ENCODE results near the gene IKZF4.
"Not testable (repeated sequence)": the region's sequence is repeated elsewhere in the genome, so short reads cannot be mapped to it uniquely, and the experiment has no call there.

The IKZF4 gene

DNA sequence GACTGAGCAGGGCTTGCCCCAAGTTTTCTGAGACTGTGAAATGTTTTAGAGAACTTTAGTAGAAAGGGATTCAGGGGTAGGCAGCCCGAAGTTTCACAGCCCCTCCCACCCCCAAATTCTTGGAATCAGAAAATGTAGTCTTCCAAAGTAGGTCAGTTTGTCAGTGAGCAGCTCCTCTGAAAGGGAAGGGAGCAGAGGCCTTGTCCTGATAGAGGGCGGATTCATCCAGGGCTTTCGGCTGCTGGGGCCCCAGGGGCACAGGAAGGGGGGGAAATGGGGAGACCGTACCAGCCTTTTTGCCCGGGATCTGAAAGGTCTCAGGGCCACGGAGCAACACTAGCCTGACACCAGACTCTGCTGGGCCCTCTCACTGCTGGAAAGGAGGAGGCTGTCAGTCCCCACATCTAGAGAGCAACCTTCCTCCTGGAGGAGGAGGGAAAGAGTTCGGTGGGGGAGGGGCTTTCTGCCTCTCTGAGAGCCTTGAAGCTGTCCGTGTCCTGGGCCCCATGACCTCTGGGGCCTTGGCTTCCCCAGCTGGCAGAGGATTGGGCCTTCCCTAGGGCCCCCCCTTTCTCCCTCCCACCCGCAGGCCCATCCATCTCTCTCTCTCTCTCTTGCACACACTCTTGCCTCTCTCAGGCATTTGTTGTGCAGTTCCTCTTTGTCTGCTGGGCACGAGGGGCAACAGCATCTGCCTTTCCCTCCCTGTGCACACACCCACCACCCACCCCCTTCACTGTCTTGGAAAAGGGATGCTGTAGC lies at the start of gene IKZF4:
Gene IKZF4 (plus strand): TSS at position 621 of the 762 bp plus-strand sequence. CDS start 451 bp downstream, outside the sequence.
- peak; percentile 49 for DNase-seq (ENCODE audit: low spot score)

DNA sequence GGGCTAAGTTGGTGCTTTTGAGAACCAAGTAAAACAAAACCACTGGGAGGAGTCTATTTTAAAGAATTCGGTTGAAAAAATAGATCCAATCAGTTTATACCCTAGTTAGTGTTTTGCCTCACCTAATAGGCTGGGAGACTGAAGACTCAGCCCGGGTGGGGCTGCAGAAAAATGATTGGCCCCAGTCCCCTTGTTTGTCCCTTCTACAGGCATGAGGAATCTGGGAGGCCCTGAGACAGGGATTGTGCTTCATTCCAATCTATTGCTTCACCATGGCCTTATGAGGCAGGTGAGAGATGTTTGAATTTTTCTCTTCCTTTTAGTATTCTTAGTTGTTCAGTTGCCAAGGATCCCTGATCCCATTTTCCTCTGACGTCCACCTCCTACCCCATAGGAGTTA lies 48.8 kb upstream of the IKZF4 start:
- peak; percentile 21 for DNase-seq (ENCODE audit: low spot score)

DNA sequence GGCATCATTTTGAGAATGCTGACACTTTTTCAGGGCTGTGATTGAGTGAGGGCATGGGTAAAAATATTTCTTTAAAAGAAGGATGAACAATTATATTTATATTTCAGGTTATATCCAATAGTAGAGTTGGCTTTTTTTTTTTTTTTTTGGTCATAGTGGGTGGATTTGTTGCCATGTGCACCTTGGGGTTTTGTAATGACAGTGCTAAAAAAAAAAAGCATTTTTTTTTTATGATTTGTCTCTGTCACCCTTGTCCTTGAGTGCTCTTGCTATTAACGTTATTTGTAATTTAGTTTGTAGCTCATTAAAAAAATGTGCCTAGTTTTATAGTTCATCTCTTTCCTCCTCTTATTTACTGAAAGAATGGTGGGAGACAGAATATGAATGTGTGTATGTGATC lies 48.4 kb upstream of the IKZF4 start:
- no peak for DNase-seq (ENCODE audit: low spot score)

DNA sequence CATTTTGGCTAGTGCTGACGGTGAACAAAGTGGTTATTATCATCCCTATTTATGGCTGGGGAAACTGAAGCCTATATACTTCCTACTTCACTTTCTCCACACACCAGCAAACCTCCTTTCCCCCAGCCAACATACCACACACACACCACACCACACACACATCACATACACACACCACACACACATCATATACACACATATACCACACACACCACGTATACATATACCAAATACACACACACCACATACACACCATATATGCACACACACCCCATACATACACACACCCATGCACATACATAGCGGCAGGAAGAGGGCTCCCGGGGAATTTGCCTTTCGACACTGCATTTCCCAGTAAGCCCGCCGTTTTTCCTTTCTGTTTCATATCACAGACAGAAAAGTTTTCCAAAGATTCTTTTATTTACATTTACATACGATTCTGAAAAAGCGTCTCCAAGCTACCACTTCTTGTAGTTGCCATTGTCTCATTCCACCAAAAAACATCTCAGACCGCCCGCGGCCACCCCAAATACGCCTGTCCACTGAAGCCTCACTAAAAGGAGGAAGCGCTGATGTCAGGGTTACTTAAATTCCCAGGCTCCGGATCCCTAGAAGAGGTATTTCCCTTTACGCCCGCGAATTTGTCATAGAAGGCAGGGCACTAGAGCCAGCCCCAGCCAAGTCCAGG lies 47.8 kb upstream of the IKZF4 start:
- DNase-seq (ENCODE audit: low spot score) = no peak

DNA sequence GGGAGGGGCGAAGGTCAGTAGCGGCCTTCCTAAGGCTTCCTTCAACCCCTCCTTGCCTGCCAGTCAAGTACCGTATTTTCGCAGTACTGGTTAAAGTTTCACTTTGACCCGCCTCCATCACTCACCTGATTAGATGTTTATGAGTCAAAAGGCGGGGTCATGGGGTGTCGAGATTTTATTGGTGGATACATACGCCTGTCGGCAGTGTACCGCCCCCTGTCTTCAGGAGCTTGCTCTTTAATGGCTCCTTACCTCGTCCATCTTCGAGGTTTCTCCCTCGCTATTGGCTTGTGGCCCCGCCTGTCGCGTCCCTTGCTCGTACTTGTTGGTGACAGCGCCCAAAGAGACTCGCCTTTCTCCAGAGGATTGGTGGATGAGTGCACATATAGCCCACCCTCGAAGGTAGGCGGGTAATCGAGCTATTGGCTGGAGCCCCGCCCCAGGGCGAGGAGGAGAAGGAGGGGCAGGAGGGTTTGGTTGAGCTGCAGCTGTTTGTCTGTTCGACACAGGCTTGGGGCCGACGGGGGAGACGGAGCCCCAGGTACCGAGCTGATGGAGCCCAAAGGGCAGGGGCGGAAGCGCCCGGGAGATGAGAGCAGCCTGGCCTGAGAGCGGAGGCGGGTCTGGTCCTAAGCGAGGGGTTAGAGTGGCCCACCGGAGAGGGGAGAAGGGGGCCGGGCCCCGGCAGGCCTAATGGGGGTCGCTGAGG lies 47.1 kb upstream of the IKZF4 start, which contains the start of gene RAB5B:
Gene RAB5B (plus strand): TSS at position 480 of the 709 bp plus-strand sequence. CDS start 12,883 bp downstream, outside the sequence.
- peak; percentile 100 for DNase-seq (ENCODE audit: low spot score)

DNA sequence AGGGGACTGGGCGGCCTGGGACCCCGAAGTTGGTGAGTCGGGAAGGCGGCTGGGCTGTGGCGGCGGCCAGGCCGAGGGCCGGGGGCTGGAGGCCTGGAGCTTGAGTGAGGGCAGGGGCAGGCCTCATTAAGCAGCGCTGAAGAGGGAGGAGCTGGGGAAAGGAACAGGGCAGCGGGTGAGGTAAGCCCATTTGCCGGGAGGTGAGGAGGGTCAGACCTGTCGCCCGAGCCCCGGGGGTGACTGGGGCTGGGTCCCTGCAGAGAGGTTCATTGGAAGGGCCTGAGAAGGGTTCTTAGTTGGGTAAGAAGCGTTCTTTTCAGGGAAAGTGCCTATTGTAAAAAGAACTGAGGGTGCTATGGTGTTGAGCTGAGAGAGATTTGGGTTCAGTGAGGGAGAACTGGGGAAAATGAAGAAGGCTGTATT lies 46.5 kb upstream of the IKZF4 start:
- DNase-seq (ENCODE audit: low spot score) = peak; percentile 44

DNA sequence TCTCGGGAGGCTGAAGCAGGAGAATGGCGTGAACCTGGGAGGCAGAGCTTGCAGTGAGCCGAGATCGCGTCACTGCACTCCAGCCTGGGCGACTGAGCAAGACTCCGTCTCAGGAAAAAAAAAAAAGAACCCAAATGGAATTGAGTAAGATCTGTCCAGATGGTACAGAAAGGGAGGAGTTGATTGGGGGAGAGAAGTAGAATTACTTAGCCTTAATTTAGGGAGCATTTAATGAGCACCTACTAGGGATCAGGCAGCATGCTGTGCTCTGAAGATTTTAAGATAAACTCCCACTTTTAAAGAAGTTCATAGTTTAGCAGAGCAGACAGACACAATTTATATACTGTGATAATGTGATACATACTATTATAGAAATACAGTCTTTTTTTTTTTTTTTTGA lies 42.5 kb upstream of the IKZF4 start:
- no peak for DNase-seq (ENCODE audit: low spot score)

DNA sequence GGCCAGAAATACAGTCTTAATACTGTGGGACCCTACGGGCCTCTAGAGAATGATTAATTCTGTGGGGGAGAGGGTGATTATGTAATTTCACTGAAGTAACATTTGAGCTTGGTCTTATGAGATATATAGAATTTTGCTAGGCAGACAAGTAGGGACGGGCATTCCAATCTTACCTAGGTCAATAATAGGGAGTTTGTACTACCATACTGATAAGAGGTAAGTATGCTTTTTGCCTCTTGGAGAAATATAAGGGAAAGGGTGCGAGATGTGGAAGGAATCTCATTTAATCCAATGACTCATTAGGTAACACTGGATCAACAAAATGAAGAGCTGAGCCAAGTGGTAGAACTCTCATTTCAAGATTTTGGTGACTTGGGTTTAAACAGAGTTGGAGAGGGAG lies 41.8 kb upstream of the IKZF4 start:
- no peak for DNase-seq (ENCODE audit: low spot score)

DNA sequence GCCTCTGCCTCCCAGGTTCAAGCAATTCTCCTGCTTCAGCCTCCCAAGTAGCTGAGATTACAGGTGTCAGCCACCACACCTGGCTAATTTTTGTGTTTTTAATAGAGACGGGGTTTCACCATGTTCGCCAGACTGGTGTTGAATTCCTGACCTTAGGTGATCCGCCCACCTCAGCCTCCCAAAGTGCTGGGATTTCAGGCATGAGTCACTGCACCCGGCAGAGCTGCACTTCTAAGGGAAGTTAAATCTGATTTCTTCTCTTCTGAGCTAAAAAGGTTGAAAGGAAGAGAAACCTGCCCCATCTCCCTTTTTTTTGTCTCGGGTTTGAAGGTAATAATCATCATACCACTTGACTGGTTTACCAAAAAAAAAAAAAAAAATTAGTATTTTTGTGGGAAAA lies 39.0 kb upstream of the IKZF4 start:
- not testable (repeated sequence) for DNase-seq (ENCODE audit: low spot score)

DNA sequence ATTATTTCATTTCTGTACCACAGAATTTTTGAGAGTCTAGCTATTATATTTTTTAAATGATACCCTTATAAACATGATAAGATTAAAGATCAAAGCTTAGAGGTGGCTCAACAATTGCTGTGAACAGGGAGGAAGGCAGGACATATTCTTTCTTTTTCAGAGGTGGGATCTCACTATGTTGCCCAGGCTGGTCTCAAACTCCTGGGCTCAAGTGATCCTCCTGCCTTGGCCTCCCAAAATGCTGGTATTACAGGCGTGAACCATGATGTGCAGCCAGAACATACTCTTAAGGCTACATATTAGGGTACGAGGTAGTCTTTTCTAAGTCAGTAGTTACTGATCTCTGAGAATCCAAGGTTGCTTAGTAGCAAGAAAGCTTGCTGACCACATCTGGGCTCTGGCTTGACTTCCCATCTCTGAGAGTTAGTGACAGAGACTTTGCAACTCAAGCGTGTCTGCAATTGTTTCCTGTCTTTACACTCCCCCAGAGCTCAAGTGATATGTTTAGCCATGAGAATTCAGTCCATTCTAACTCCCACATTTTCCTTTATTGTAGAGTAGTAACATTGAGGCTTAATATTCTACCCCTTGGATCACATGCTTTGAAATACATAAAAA lies 38.4 kb upstream of the IKZF4 start:
- no peak for DNase-seq (ENCODE audit: low spot score)

DNA sequence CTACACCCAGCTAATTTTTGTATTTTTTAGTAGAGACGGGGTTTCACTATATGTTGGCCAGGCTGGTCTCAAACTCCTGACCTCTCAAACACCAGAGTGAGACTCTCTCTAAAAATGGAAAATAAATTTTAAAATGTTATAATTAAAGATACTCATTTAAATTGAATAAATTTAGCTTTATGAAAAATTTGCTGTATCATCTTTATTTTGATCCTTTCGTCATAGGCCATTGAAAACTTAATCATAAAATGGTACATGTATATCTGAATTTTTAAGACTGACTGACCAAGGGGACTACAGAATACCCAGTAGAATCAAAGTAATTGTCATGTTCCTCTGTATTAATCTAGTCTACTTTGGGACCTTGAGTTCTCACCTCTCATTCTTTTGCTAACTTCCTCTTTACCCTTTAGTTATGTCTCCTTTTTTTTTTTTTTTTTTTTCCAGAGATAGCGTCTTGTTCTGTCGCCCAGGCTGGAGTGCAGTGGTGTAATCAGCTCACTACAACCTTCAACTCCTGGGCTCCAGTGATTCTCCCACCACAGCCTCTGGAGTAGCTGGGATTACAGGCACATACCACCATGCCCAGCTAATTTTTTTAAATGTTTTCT lies 37.5 kb upstream of the IKZF4 start:
- DNase-seq (ENCODE audit: low spot score) = no peak

DNA sequence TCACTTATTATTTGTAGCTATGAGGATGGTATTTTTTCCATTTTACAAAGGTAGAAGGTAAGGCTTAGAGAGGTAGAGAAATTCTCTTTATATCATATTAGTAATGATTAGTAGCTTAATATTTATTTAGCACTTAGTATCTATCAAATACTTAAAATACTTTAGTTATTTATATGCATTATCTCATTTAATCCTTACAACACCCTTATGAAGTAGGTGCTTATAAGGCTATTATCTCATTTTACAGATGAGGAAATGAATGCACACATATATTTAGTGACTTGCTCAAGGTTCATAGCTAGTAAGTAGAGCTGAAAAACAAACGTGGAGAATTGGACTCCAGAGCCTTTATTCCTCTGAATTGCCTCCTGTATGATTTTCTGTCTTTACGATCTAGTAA lies 36.0 kb upstream of the IKZF4 start:
- no peak for DNase-seq (ENCODE audit: low spot score)

DNA sequence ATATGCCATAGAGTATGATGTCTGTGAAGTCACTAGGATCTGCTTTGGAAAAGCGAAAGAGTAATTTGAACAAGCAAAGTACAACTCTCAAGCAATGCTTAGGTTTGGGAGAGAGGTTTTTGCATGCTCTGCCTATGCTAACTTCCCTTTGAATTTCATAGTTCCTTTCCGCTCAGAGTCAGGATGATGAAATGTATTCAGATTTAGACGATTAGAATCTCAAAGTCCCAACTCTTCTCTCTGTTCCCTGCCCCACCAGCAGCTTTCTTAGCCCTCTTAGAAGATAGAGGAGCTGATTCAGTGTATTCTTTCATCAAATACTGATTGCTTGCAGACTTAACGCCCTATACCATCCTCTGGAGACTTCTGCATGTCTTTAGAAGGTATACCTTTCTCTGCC lies 35.5 kb upstream of the IKZF4 start:
- DNase-seq (ENCODE audit: low spot score) = no peak

DNA sequence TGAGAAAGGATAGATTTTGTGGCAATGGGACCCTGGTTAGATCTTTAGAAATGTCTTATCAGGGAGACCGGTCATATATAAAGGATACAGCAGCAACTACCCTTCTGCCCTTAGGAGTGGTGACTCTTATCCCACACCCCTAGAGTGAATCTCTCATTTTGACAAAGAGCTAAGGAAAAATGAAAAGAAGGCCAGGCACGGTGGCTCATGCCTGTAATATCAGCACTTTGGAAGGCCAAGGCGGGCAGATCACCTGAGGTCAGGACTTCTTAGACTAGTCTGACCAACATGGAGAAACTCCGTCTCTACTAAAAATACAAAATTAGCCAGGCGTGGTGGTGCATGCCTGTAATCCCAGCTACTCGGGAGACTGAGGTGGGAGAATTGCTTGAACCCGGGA lies 34.9 kb upstream of the IKZF4 start:
- DNase-seq (ENCODE audit: low spot score) = not testable (repeated sequence)

DNA sequence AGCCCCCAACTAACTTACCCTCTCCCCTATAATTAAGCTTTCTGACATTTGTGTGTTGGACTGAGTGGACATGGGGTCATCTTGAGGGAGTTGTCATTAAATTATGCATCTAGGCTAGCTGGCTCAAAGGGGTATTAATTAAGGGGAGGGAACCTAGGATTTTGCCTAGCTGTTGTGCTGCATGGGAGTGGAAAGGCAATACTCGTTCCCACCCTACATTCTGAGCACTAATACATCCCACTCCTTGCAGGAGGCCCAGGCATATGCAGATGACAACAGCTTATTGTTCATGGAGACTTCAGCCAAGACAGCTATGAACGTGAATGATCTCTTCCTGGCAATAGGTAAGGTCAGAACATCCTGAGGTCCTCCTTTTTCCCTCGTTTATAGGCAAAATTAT lies 29.7 kb upstream of the IKZF4 start:
- DNase-seq (ENCODE audit: low spot score) = no peak

DNA sequence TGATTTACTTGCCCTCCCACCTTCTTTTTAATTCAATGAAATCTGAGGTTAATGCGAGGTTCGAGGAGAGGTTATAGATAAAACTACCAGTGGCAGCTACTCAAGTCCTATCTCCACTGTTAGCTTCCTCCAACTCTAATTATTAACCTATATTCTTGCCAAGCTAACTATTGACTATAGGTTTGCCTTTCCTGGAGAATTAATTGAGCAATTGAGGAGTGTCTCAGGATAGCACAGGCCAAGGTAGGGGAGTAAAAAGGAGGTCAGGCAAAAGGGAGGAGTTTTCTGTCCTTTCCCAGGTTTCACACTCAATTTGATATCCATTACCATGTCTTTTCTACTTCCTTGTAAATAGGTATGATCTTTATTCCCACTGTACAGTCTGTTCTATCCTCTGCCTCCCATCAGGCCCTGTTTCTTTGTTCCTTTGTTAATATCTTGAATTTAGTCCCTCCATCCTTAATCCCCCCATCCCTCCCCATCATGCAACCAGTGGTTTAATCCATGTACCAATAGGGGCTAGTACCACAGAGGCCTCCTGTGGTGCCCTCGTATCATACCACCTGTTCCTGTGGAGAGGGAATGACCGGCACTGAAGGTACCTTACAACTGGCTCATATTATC lies 27.5 kb upstream of the IKZF4 start:
- no peak for DNase-seq (ENCODE audit: low spot score)

DNA sequence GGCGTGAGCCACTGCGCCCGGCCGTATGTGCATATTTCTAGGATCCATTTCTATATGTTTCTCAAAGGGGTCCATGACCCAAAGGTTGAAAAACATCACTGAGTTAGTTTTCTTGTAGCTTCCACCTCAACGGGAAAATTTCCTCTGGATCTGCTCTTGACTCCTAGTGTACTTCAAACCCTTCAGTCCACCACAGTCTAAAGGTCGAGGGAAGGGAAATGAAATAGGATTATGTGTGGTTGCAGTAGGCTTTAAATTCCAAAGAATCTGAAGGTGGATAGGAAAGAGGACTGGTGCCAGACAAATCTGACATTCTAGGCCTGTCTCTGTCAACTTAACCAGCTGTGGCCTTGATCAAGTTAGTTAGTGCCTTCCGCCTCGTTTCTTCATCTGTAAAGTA lies 25.5 kb upstream of the IKZF4 start:
- DNase-seq (ENCODE audit: low spot score) = no peak

DNA sequence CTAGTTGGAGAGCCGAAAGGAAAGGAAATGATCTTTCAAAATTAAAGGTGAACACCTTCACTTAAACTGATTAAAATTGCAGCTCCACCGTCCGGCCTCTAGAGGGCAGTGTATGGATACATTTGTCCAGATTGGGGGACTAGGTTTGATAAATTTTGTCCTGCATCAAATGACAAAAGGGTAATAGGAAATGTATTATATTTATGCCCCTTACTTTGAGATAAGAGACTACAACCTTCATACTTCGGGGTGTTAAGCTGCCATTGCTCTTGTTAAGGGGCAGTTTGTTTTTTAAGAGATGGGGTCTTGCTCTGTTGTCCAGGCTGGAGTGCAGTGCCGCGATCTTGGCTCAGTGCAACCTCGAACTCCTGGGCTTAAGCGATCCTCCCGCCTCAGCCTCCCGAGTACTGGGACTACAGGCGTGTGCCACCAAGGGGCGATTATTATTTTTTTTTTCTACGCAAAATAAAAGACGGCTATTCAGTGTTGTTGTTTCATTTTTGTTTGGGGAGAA lies 24.6 kb upstream of the IKZF4 start:
- peak; percentile 84 for DNase-seq (ENCODE audit: low spot score)

DNA sequence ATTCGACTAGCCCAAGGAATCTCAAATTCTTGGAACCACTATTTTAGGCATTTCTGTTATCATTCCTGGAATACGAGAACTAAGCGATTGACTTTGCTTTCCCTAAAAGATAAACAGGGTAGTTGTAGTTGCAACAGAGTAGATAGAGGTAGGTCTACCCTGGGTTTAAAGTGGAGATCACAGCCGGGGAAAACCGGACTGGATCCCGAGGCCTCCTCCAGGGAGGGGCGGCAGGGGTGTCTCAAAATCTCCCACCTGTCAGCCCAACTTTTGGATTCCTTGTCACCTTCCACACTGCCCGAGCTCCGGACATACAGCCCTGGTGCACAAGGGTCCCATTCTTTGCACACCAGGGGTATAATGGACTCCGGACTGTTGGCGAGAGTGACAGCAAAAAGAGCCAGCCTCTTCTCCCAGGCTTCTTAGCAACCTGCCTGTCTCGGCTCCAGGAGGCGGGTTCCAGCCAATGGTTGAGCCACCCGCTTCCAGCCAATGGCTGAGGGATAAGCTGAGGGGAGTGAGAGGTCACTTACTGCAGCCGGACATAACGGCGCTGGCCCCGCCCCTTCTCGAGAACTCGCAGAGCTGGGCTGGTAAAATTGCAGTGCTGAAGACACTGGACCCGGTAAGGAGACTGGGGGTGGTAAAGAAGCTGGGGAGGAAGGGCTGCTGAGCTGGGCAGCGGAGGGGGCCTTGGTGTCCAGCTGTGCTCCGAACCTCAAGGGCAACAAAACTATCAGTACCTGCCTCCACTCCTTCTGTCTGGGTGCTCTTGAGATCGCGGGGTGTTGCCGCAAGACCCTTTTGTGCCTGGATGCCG lies 23.9 kb upstream of the IKZF4 start, which contains the start of gene SUOX:
Gene SUOX (plus strand): TSS at position 562 of the 820 bp plus-strand sequence. CDS start 4,946 bp downstream, outside the sequence.
- peak; percentile 99 for DNase-seq (ENCODE audit: low spot score)

DNA sequence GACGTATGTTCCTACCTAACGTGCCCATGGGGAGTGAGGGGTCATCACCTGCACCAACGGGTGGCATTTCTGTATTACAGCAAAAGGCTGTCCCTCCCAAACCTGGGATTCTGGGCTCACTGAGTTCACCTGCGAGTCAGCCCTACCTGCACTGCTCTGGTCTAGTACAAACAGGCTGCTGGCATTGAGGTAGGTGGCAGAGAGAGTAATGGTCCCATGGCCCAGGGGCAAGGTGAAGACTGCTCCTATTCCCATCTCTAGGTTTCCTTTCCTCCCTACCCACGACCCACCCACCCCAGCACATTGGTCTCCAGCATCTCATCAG lies 23.3 kb upstream of the IKZF4 start:
- DNase-seq (ENCODE audit: low spot score) = no peak

Data from cerebellar cortex (tissue), 1 donor.